ENCODE data around the gene FGGY.
"Not testable (repeated sequence)": the region's sequence is repeated elsewhere in the genome, so short reads cannot be mapped to it uniquely, and the experiment has no call there.

FGGY gene

DNA sequence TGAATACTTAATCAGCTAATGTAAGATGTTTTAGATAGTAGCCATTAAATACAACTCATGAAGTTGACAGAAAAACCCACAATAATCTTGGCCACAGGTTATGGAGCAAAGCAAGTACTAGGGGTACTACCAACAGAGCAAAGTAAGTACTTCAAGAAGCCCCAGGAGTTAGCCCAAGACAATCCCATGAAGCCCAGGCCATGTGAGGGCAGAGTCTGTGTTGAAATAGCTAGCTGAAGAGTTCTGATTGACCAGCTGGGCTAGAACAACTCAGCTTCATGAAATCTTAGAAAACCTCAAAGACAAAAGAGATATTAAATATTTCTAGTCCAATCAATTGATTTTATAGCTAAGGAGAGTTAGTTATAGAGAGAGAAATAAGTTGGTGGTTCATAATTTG is 304.9 kb downstream of the FGGY start:
- no peak for DNase-seq

- DNase-seq = no peak
Measured at GRCh38 chr1:59604191-59604590, 307.3 kb downstream of the FGGY start.

- DNase-seq = no peak
Measured at GRCh38 chr1:59605184-59605583, 308.3 kb downstream of the FGGY start.

- no peak for DNase-seq
Measured at GRCh38 chr1:59605761-59606160, 308.9 kb downstream of the FGGY start.

GRCh38 chr1:59609245-59609644 is 312.4 kb downstream of the FGGY start:
- DNase-seq = no peak

GRCh38 chr1:59610499-59610898 is 313.6 kb downstream of the FGGY start:
- DNase-seq = not testable (repeated sequence)

GRCh38 chr1:59617434-59617833 is 320.5 kb downstream of the FGGY start:
- no peak for DNase-seq

- DNase-seq = no peak
Measured at GRCh38 chr1:59619557-59619956, 322.7 kb downstream of the FGGY start.

DNA sequence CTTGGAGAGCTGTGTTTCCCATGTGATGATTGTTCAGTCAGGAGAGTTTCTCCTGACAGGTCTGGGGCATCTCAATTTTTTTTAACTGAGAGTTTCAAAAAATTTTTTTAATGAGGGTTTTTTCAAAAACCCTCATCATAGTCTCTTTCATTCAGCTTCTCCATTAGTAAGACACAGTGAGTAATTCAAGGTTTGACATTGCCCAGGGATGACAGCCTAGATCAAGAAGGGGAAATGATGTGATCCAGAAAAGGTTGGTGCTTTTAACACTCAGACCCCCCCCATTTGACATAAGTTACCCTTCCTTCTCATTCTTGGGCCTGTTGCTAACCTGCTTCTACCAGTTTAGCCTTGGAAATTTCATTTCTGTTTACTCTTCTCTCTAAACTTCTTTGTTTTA is 328.5 kb downstream of the FGGY start:
- no peak for DNase-seq

DNA sequence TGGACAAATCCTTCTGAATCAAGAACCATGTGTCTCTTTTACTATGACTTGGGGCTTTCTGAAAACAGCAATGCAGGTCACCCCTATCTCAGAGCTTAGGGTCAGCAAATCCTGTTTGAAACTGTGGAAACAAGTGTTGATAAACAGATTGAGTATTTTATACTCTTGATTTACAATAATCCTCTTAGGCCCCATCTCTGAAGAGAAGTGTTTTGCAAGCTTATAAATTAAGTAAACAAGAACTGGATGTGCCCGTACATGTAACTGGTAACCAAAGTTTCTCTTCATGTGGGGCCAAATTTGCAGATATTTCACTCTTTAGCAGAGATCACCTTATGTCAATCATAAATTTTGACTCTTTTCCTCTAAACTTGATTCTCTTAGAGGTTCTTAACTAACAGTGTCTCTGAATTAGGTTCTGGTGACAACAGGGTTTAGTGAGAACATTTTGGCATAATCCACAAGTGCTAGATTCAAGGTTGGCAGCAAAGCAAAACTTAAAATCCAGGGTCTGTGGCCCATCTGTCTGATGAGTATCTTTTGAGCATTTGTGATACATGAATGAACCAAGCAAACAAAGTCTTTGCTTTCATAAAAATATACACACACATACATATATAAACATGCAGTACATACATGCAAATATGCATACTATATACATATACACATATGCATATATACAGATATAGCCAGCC is 334.8 kb downstream of the FGGY start:
- no peak for DNase-seq

DNA sequence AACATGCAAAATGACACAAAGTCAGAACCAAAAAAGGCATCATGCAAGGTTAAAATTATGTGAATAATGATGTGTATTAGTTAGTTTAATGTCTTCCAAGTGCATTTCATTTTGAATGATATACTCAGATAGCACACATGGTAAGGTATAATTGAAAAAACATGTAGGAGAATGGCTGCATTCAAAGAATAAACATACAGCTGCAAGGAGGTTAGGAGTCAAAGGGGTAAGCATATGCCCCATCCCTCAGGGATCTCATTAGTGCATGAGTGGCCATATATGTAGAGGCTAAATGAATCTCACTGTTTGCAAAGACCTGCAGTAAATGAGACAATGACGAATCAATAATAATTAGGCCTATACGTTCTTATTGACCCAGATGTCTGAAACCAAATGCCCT is 338.2 kb downstream of the FGGY start:
- DNase-seq = no peak

GRCh38 chr1:59638231-59638711 is 341.4 kb downstream of the FGGY start:
- DNase-seq = no peak

DNA sequence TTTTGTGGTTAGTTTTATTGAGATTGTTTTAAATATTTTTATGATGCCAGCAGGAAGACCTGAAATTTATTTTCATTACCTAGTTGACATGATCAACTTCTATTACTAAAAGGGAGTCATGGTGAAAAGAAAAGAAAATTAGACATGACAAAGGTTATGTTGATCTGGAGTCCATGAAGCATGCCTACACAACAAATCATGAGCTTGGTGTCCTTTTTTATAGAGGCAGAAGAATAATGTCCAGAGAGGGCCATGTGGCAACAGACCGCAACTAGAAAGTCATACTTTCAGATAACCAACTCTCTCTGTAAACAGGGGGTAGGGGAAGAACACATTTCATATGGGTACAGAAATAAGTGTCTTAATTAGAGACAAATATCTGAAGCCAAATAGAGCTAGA is 342.4 kb downstream of the FGGY start:
- DNase-seq = no peak

DNA sequence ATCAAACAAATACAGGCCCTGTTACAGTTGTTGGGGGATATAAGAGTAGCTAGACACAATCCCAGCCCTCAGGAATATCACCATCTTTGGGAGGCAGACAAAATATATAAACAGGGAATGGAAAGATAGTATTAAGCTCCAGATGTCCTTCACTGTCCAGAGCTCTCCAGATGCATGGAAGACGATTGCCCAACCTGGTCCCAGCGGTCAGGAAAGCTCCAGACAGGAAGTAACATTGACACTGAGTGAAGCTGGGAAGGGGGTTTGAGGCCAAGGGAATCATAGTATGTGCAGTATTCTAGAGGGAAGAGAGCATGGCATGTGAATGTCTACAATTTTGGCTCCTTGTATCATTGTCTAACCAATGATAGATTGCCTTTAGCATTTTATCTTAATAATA is 344.0 kb downstream of the FGGY start:
- DNase-seq = no peak

- DNase-seq = no peak
Measured at GRCh38 chr1:59641836-59642235, 344.9 kb downstream of the FGGY start.

- DNase-seq = no peak
Measured at GRCh38 chr1:59643526-59643925, 346.6 kb downstream of the FGGY start.

DNA sequence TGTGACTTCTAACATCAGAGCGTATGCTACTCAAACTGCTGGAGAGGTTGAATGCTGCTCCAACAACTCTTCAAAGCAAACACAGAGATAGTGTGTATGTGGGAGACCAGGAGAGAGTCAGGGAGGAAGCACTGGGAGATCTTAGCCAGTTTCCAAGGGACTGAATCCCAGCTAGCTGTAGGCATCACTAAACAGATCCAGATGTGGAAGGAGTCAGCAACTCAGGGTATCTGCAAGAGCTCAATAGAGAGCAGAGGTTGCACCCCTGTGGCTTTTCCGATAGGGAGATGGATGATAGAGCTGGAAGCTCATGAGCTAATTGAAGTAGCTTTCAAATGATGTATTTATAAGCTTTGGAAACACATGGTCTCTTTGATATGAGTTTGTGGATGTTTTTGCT is 349.0 kb downstream of the FGGY start:
- DNase-seq = no peak

GRCh38 chr1:59653142-59653958 is 356.5 kb downstream of the FGGY start:
- DNase-seq = not testable (repeated sequence)

GRCh38 chr1:59653968-59654367 is 357.1 kb downstream of the FGGY start:
- no peak for DNase-seq

GRCh38 chr1:59657873-59658465 is 361.1 kb downstream of the FGGY start:
- DNase-seq = no peak

- DNase-seq = no peak
Measured at GRCh38 chr1:59664166-59664565, 367.3 kb downstream of the FGGY start.

GRCh38 chr1:59666106-59666505 is 369.2 kb downstream of the FGGY start:
- DNase-seq = no peak

DNA sequence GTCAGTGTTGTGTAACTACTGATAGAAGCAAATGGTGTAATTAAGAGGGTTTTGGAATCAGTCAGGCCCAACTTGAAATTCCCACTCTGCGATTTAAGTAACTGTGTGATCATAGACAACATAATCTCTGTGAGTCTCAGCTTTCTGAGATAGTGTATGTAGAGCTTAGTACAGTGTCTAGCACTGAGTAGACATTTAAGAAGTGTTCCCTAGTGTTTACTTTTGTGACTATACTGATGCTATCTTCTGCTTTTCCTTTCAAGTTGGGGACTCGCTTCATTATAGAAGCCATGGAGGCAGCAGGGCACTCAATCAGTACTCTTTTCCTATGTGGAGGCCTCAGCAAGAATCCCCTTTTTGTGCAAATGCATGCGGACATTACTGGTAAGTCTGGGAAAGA is 370.1 kb downstream of the FGGY start:
- no peak for DNase-seq

DNA sequence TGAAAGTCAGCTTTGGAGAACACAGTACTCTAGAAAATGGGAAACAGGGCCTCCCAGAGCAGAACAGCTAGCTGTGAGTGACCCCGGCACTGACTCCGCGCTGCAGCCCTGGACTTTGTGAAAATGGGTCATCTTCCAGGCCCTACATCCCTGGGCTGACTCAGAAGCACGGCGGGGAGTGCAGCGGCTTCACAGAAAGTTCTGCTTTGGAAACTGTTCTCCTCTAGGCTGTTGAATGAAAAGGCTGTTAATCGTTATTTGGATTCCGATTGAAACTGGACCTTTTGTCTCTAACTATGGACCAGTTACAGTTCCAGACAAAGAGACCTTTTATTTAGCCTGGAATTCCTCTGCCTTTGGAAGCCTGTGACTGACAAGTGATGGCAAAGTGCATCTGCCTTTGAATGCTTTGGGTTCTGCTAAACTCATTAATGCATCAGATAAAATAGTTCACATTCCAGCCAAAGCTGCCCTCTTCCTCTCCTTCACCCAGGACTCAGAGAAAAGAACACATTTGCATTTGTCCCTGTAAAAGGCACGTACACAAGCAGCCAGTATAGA is 372.9 kb downstream of the FGGY start:
- DNase-seq = no peak

All from activated CD4-positive, alpha-beta T cell treated with anti-CD3 and anti-CD28 coated beads for 48 hours (primary cell).